Muscle layer of colon (tissue), 2 donors: ENCODE measurements around the gene NUP42.
A peak's percentile ranks its signal among the peaks of the same experiment; 100 is the strongest.

Experiments
- H3K27ac ChIP-seq: one replicate; pipeline ENCODE4 v1.7.0; 2013; ENCODE audit warnings: low read depth, mild to moderate bottlenecking, low read length, moderate library complexity
- H3K27me3 ChIP-seq, 2 donors: one replicate each; pipeline ENCODE4 v1.7.0; 2013; ENCODE audit warnings: low read length in 2 of 2, mild to moderate bottlenecking in 2 of 2; ENCODE audit not compliant: insufficient read depth in 2 of 2, control insufficient read depth in 1 of 2
- H3K36me3 ChIP-seq: one replicate; pipeline ENCODE4 v1.7.0; 2013; ENCODE audit warnings: mild to moderate bottlenecking, low read length; ENCODE audit not compliant: insufficient read depth
- H3K4me1 ChIP-seq: one replicate; pipeline ENCODE4 v1.7.0; 2013; ENCODE audit warnings: mild to moderate bottlenecking, low read length; ENCODE audit not compliant: insufficient read depth
- H3K4me3 ChIP-seq, 2 donors: one replicate each; pipeline ENCODE4 v1.7.0; 2013; ENCODE audit warnings: low read length in 2 of 2, low read depth in 1 of 2, mild to moderate bottlenecking in 1 of 2, moderate library complexity in 1 of 2
- H3K9ac ChIP-seq: one replicate; pipeline ENCODE4 v1.7.0; 2013; ENCODE audit warnings: low read length
- H3K9me3 ChIP-seq: one replicate; pipeline ENCODE4 v1.7.0; 2013; ENCODE audit warnings: mild to moderate bottlenecking, low read length
- donor health status: abdominal sarcoma.
- donor health status: Adenocarcinoma of cecum.

The NUP42 gene

GRCh38 chr7:23238983-23239652 lies 57.3 kb downstream of the NUP42 start:
- no peaks in the 10 kb centered on the region for H3K9me3 ChIP-seq
- H3K9ac ChIP-seq, result no peak overlapping the region
- H3K4me1 ChIP-seq, result no peaks in the 10 kb centered on the region
- no peak overlapping the region for H3K27ac ChIP-seq
- no peaks in the 10 kb centered on the region for H3K36me3 ChIP-seq
- H3K4me3 ChIP-seq, result no peak overlapping the region
- H3K27me3 ChIP-seq, result no peaks in the 10 kb centered on the region

- no peaks in the 10 kb centered on the region for H3K36me3 ChIP-seq
- no peak overlapping the region for H3K27ac ChIP-seq
- no peaks in the 10 kb centered on the region for H3K27me3 ChIP-seq
- no peak overlapping the region for H3K9ac ChIP-seq
- no peaks in the 10 kb centered on the region for H3K9me3 ChIP-seq
- H3K4me1 ChIP-seq, result no peaks in the 10 kb centered on the region
- H3K4me3 ChIP-seq, result no peak overlapping the region
Observed at GRCh38 chr7:23239698-23240097, 57.9 kb downstream of the NUP42 start.

- H3K4me3 ChIP-seq, result no peak overlapping the region
- H3K4me1 ChIP-seq, result no peaks in the 10 kb centered on the region
- H3K27me3 ChIP-seq, result peaks cover 0 to 4% of the 10 kb centered on the region in 2 donors
- H3K27ac ChIP-seq, result no peak overlapping the region
- H3K9ac ChIP-seq, result no peak overlapping the region
- no peaks in the 10 kb centered on the region for H3K36me3 ChIP-seq
- no peaks in the 10 kb centered on the region for H3K9me3 ChIP-seq
Observed at GRCh38 chr7:23242321-23242720, 60.5 kb downstream of the NUP42 start.

GRCh38 chr7:23242935-23243334 lies 61.1 kb downstream of the NUP42 start:
- Histone ChIP-seq H3K27ac (no peak overlapping the region), H3K9me3 (no peaks in the 10 kb centered on the region), H3K27me3 (peaks cover 0 to 10% of the 10 kb centered on the region in 2 donors), H3K36me3 (no peaks in the 10 kb centered on the region), H3K4me3 (no peak overlapping the region), H3K9ac (no peak overlapping the region), H3K4me1 (no peaks in the 10 kb centered on the region)

- H3K9me3 ChIP-seq, result peaks cover 5% of the 10 kb centered on the region
- no peak within 1 kb of the TSS for H3K9ac ChIP-seq
- no peaks in the 10 kb centered on the region for H3K4me1 ChIP-seq
- no peak within 1 kb of the TSS for H3K27ac ChIP-seq
- H3K4me3 ChIP-seq, result peak within 1 kb of the TSS; percentile 25 to 34
- H3K36me3 ChIP-seq, result no peaks in the 10 kb centered on the region
- peaks cover 0 to 22% of the 10 kb centered on the region in 2 donors for H3K27me3 ChIP-seq
Observed at GRCh38 chr7:23246555-23246954, 64.7 kb downstream of the NUP42 start, which contains the start of gene GPNMB. Gene GPNMB, plus strand, starts transcription at chr7:23246775. Its CDS starts 83 bp downstream, at chr7:23246858.

- no peak overlapping the region for H3K9ac ChIP-seq
Observed at GRCh38 chr7:23247046-23247602, 65.3 kb downstream of the NUP42 start.

GRCh38 chr7:23247603-23248335 lies 65.9 kb downstream of the NUP42 start:
- H3K9me3 ChIP-seq, result peaks cover 9% of the 10 kb centered on the region
- H3K27me3 ChIP-seq, result peaks cover 0 to 22% of the 10 kb centered on the region in 2 donors
- H3K9ac ChIP-seq, result no peak overlapping the region
- peak overlapping the region; percentile 25 to 34 for H3K4me3 ChIP-seq
- H3K27ac ChIP-seq, result no peak overlapping the region
- H3K4me1 ChIP-seq, result no peaks in the 10 kb centered on the region
- no peaks in the 10 kb centered on the region for H3K36me3 ChIP-seq

More at GRCh38 chr7:23247046-23247602, 65.3 kb downstream of the NUP42 start:
- Histone ChIP-seq H3K27ac (no peak overlapping the region), H3K36me3 (no peaks in the 10 kb centered on the region), H3K4me1 (no peaks in the 10 kb centered on the region), H3K9me3 (peaks cover 9% of the 10 kb centered on the region), H3K4me3 (peak overlapping the region; percentile 25 to 34), H3K27me3 (peaks cover 0 to 22% of the 10 kb centered on the region in 2 donors)

- Histone ChIP-seq H3K9me3 (peaks cover 9% of the 10 kb centered on the region), H3K36me3 (no peaks in the 10 kb centered on the region), H3K4me3 (no peak overlapping the region), H3K9ac (no peak overlapping the region), H3K4me1 (no peaks in the 10 kb centered on the region), H3K27me3 (peaks cover 0 to 22% of the 10 kb centered on the region in 2 donors), H3K27ac (no peak overlapping the region)
Observed at GRCh38 chr7:23249486-23249885, 67.6 kb downstream of the NUP42 start.
